ENCODE measurements around the gene DCBLD2.

DNA sequence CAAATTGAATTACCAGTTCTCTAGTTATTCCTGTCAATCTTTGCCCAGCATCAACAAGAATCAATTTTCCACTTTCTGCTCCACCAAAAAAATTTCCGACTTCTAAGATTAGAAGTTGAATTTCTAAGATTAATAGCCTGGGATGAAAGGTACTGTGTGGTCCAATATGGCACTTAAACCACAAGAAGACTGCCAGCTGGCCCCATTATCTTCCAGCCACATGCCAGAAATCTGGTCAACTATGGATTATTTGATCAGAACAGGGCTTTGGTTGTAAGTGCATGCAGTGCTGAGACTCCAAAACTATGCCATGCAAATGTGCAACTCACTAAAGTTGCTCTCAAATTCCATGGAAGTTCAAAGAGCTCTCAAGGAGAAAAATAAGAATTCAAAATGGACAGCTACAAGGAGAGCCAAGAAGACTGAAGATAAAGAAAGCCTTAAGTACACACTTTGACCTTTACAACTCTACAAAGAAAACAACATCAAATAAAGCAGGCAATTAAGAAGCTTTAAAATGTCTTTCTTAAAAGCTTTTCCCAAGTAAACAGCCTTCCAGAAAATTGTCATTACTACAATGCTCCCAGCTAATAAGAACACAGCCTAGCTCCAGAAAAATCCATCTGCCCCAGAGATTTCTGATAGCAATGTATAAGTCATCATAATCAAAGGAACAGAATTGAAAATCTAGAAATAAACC, 74.1 kb downstream of the DCBLD2 start:
- no peak for TF ChIP-seq POLR2A (IDR thresholded peaks at IDR 0.05; ENCODE audit: low read length)
- no peak for TF ChIP-seq GATA1 (IDR thresholded peaks at IDR 0.05; ENCODE audit: low read depth, low read length)

Measured in erythroblast (primary cell).